ENCODE results near the gene CMSS1. TPM values are rescaled to one million over a fixed set of nuclear protein-coding genes. Genes with fewer than 3 reads are reported as not detected.

The CMSS1 gene
- total RNA-seq, 1 donor from 2014 or later = 17.3 TPM

- DNase-seq (no peak), ATAC-seq (no peak)
- intact Hi-C loops (cut with DNase I) = no loop called here
- no peaks in the 10 kb centered on the region for H3K4me1 ChIP-seq
- H3K9me3 ChIP-seq = no peaks in the 10 kb centered on the region
- H3K27me3 ChIP-seq (ENCODE audit: low read depth) = no peaks in the 10 kb centered on the region
- TF ChIP-seq CTCF (IDR thresholded peaks at IDR 0.05) = no peak
- no peak overlapping the region for H3K27ac ChIP-seq
- no peak overlapping the region for H3K4me3 ChIP-seq
- H3K36me3 ChIP-seq = no peaks in the 10 kb centered on the region
Measured at GRCh38 chr3:99971761-99972160, 154.1 kb downstream of the CMSS1 start.

GRCh38 chr3:99972380-99973104, 154.9 kb downstream of the CMSS1 start:
- Histone ChIP-seq H3K27me3 (ENCODE audit: low read depth) (no peaks in the 10 kb centered on the region), H3K9me3 (no peaks in the 10 kb centered on the region), H3K4me1 (no peaks in the 10 kb centered on the region), H3K27ac (no peak overlapping the region), H3K4me3 (no peak overlapping the region), H3K36me3 (no peaks in the 10 kb centered on the region)
- ATAC-seq (no peak), DNase-seq (no peak)
- no peak for TF ChIP-seq CTCF (IDR thresholded peaks at IDR 0.05)
- intact Hi-C loops (cut with DNase I) = no loop called here

GRCh38 chr3:99974989-99975388, 157.3 kb downstream of the CMSS1 start:
- no peak for TF ChIP-seq CTCF (IDR thresholded peaks at IDR 0.05)
- H3K9me3 ChIP-seq = no peaks in the 10 kb centered on the region
- DNase-seq = no peak
- H3K4me3 ChIP-seq = no peak overlapping the region
- H3K27ac ChIP-seq = no peak overlapping the region
- H3K27me3 ChIP-seq (ENCODE audit: low read depth) = no peaks in the 10 kb centered on the region
- intact Hi-C loops (cut with DNase I) = no loop called here
- no peaks in the 10 kb centered on the region for H3K36me3 ChIP-seq
- no peaks in the 10 kb centered on the region for H3K4me1 ChIP-seq
- peak in 1 of 2 donors; percentile 39 for ATAC-seq

- Histone ChIP-seq H3K27me3 (ENCODE audit: low read depth) (no peaks in the 10 kb centered on the region), H3K27ac (no peak overlapping the region), H3K9me3 (no peaks in the 10 kb centered on the region), H3K36me3 (no peaks in the 10 kb centered on the region), H3K4me3 (no peak overlapping the region), H3K4me1 (no peaks in the 10 kb centered on the region)
- no peak for ATAC-seq
- TF ChIP-seq CTCF (IDR thresholded peaks at IDR 0.05) = no peak
- DNase-seq = no peak
- intact Hi-C loops (cut with DNase I) = no loop called here
Measured at GRCh38 chr3:99976584-99976983, 158.9 kb downstream of the CMSS1 start.

- Histone ChIP-seq H3K27me3 (ENCODE audit: low read depth) (no peaks in the 10 kb centered on the region), H3K36me3 (no peaks in the 10 kb centered on the region), H3K27ac (no peak overlapping the region), H3K4me1 (no peaks in the 10 kb centered on the region), H3K9me3 (no peaks in the 10 kb centered on the region), H3K4me3 (no peak overlapping the region)
- intact Hi-C loops (cut with DNase I) = no loop called here
- DNase-seq (no peak), ATAC-seq (no peak)
- no peak for TF ChIP-seq CTCF (IDR thresholded peaks at IDR 0.05)
Measured at GRCh38 chr3:99978221-99978620, 160.6 kb downstream of the CMSS1 start.

Data from lower lobe of right lung (tissue), 2 donors.